AG04449 (cell line): ENCODE measurements around the gene SMAD4.

Experiments used
- CTCF ChIA-PET: fragments of 350-600 bp; formaldehyde crosslinking; extraction: SDS; loops from one replicate; lab custom pipeline; 2021; ENCODE audit warnings: antibody characterized with exemption; lab: Yijun Ruan, JAX
- POLR2A ChIA-PET: fragments of 400-600, 350-600 bp; formaldehyde crosslinking; extraction: SDS; loops from one replicate; lab custom pipeline; 2020; ENCODE audit warnings: antibody characterized with exemption, inconsistent platforms; lab: Yijun Ruan, JAX
- DNase-seq: peaks from one replicate; pipeline ENCODE4 v3.0.0-alpha.2; 2010; ENCODE audit warnings: low read depth, low spot score
- H3K4me3 ChIP-seq: 2 replicates; pipeline ENCODE4 v1.5.1; 2011; ENCODE audit warnings: low read depth, mild to moderate bottlenecking, control low read depth, low read length
- TF ChIP-seq, protein P1 (sequence below): IDR thresholded peaks from one replicate; pipeline ENCODE4 v1.5.1; 2011; ENCODE audit warnings: mild to moderate bottlenecking, moderate library complexity, low read length, control low read depth, inconsistent platforms; ENCODE audit not compliant: insufficient read depth; ENCODE audit errors: missing control alignments

Gene SMAD4

DNA sequence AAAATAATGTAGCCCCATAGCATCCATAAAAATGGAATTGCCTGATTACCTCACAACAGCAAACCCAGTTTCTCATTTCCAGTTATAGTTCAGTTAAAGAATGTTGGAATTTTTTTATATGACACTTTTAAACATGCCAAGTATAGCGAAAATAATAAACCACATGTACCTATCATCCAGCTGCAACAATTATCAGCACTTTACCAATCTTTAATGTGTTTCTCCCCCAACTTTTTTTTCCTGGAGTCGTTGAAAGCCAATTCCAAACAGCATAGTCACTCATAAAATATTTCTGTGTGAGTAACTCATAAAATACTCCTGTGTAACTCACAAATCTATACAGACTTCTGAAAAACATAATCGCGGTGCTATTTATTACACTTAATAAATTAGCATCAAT, 38.1 kb downstream of the SMAD4 start:
- no peak overlapping the region for H3K4me3 ChIP-seq
- DNase-seq, result peak; percentile 52
- ChIA-PET CTCF (interaction anchor here (2.4 kb wide), 1 partner anchor 11 kb away, joined by 9 read pairs; no protein-coding TSS in a partner anchor), POLR2A (no interaction called here)
- TF ChIP-seq, protein P1, sequence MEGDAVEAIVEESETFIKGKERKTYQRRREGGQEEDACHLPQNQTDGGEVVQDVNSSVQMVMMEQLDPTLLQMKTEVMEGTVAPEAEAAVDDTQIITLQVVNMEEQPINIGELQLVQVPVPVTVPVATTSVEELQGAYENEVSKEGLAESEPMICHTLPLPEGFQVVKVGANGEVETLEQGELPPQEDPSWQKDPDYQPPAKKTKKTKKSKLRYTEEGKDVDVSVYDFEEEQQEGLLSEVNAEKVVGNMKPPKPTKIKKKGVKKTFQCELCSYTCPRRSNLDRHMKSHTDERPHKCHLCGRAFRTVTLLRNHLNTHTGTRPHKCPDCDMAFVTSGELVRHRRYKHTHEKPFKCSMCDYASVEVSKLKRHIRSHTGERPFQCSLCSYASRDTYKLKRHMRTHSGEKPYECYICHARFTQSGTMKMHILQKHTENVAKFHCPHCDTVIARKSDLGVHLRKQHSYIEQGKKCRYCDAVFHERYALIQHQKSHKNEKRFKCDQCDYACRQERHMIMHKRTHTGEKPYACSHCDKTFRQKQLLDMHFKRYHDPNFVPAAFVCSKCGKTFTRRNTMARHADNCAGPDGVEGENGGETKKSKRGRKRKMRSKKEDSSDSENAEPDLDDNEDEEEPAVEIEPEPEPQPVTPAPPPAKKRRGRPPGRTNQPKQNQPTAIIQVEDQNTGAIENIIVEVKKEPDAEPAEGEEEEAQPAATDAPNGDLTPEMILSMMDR, result no peak

- no peak overlapping the region for H3K4me3 ChIP-seq
- TF ChIP-seq, protein P1, result no peak
- POLR2A ChIA-PET, result no interaction called here
- no peak for DNase-seq
- CTCF ChIA-PET, result no interaction called here
These were observed 39.9 kb downstream of the SMAD4 start for GRCh38 chr18:51069885-51070284.

GRCh38 chr18:51070545-51070944, 40.5 kb downstream of the SMAD4 start:
- CTCF ChIA-PET, result interaction anchor here (1.4 kb wide), 1 partner anchor 19 kb away, joined by 8 read pairs; no protein-coding TSS in a partner anchor
- DNase-seq, result peak; percentile 69
- TF ChIP-seq, protein P1, result no peak
- POLR2A ChIA-PET, result no interaction called here
- no peak overlapping the region for H3K4me3 ChIP-seq

DNA sequence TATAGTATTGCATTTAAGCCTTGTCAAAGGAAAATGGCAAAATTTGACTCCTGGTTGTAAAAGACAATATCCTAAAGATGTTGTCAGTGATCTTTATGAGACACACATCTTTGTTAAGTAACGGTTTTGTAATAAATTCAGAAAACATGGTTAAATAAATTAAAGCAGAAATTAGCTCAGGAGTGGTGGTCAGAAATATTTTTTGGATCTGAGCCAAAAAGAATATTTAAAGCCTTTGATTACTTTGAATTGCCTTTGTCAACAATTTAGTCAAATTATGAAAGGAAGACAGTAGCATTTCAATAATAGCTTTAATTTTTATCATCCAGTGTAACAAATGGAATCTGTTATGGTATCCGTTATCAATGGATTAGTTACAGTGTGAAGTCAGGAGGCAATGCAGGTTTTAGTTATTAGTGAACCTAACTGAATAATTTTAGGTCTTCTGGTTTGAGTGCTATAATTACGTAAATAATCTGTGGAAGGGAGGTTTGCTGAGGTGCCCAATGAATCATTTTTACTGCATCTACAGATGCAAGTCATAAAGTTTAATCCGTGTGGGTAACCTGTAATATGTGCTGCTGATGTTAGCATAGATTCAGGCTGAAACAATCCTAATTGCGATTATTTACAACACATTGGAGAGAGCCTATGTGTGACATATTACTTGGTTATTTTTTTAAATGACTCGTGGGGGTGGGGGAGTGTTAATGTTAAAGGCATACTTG, 42.7 kb downstream of the SMAD4 start:
- TF ChIP-seq, protein P1, result no peak
- ChIA-PET CTCF (interaction anchor here (0.8 to 1.7 kb wide), 2 partner anchors 12 to 23 kb away, joined by 3 to 5 read pairs; no protein-coding TSS in a partner anchor), POLR2A (no interaction called here)
- no peak for DNase-seq
- H3K4me3 ChIP-seq, result no peak overlapping the region

DNA sequence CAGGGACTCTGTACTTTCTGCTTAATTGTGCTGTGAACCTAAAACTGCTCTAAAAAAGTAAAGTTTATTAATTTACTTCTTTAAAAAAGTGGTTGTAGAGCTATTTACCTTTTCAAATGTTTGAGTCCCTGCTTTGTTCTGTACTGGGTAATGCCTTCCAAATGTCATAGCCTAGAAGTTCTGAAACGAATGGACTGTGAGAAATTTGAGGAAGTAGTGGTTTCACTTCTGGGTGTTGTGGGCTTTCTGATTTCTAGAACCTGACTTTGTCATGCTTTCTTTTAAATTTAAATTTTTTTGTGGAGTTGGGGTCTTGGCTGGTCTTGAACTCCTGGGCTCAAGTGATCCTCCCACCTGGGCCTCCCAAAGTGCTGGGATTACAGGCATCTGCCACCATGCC, 44.6 kb downstream of the SMAD4 start:
- POLR2A ChIA-PET, result no interaction called here
- no peak for DNase-seq
- TF ChIP-seq, protein P1, result no peak
- CTCF ChIA-PET, result interaction anchor here (0.6 kb wide), 1 partner anchor 44 kb away, joined by 3 read pairs; the partner anchor contains the start of gene SMAD4
- no peak overlapping the region for H3K4me3 ChIP-seq

DNA sequence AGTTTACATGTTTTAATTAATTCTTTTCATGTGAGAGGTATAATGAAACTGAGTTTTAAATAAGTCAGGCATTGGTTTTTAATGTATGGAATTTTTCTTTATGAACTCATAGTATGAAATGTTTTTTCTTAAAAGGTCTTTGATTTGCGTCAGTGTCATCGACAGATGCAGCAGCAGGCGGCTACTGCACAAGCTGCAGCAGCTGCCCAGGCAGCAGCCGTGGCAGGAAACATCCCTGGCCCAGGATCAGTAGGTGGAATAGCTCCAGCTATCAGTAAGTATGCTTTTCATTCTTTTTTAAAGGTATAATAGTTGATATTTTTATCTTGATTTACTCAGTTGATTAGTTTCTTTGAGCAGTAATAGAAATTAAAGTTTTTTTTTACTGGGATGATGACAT, 46.5 kb downstream of the SMAD4 start:
- CTCF ChIA-PET, result no interaction called here
- POLR2A ChIA-PET, result no interaction called here
- no peak overlapping the region for H3K4me3 ChIP-seq
- DNase-seq, result no peak
- TF ChIP-seq, protein P1, result no peak
